Right lobe of liver (tissue), 6 donors: Measurements from ENCODE around the gene SPDYE2B. TPM values are rescaled to one million over a fixed set of nuclear protein-coding genes. Genes with fewer than 3 reads are reported as not detected.
A peak's percentile ranks its signal among the peaks of the same experiment; 100 is the strongest.
"Not testable (repeated sequence)": the region's sequence is repeated elsewhere in the genome, so short reads cannot be mapped to it uniquely, and the experiment has no call there.

Experiments used
- ATAC-seq, 4 donors: fragments of 200-7000 bp; cut with Tn5 transposase; one replicate each; pipeline ENCODE4 v1.9.1; 2020; ENCODE audit warnings: mild to moderate bottlenecking in 4 of 4, moderate library complexity in 4 of 4
- DNase-seq, 3 donors: peaks; one replicate each; pipeline ENCODE4 v3.0.0-alpha.2; 2020
- H3K27ac ChIP-seq, 3 donors: fragments of 200-600 bp; one replicate each; pipeline ENCODE4 v1.8.0; 2022
- H3K27me3 ChIP-seq, 2 donors: fragments of 200-600 bp; one replicate each; pipeline ENCODE4 v1.8.0; 2022
- H3K36me3 ChIP-seq, 4 donors: fragments of 200-600 bp; sonication (generic) in 1 of 4; one replicate each; pipeline versions ENCODE4 v1.5.1 to v1.8.0; 2017 to 2022; ENCODE audit warnings: control low read depth in 1 of 4
- H3K4me1 ChIP-seq, 4 donors: fragments of 200-600 bp; sonication (generic) in 1 of 4; one replicate each; pipeline versions ENCODE4 v1.5.1 to v1.8.0; 2017 to 2022; ENCODE audit warnings: control low read depth in 1 of 4
- H3K4me3 ChIP-seq, 3 donors: fragments of 200-600 bp; one replicate each; pipeline ENCODE4 v1.8.0; 2022
- H3K9me3 ChIP-seq, 4 donors: fragments of 200-600 bp; sonication (generic) in 1 of 4; one replicate each; pipeline versions ENCODE4 v1.5.1 to v1.8.0; 2017 to 2022; ENCODE audit warnings: control low read depth in 1 of 4
- WGBS: methylation state at CpG from one replicate; pipeline ENCODE4 v1.1.6; 2018; ENCODE audit warnings: low coverage, low lambda C conversion rate; ENCODE audit not compliant: insufficient coverage; ENCODE audit errors: missing lambda C conversion rate; 5-methylcytosine and 5-hydroxymethylcytosine counted together
- intact Hi-C, 2 donors: fragments of 100-400 bp; cut with DNase I; formaldehyde crosslinking; loops; one replicate each; pipeline versions ENCODE4 v1.11.2 to v1.14.1; 2022
- small RNA-seq, 2 experiments: library from RNA; depleted of rRNA; stranded (forward); fragments of <200 nt; gene quantifications; one replicate each; pipeline ENCODE3, GENCODE V24; 2016
- total RNA-seq, 6 experiments: library from RNA; depleted of rRNA in 2 of 6; stranded (reverse); fragments of >200 nt in 2 of 6; fragmentation: NEBNext Ultra II Directional in 3 of 6; extraction: Animal tissue kit (Norgen Biotek cat#: 25700) in 3 of 6; gene quantifications; one replicate each; pipeline versions ENCODE4 v1.1.0 to v1.2.4, GENCODE V29; 2016 to 2023
- donor health status: DM: no; HTN: yes; CAD: no.
- donor health status: DM: no; HTN: no; CAD: no.
- donor health status: DM: no; HTN: no; CAD: no.
- donor health status: DM: no; HTN: yes; CAD: no.
- donor health status: DM: no; HTN: yes; CAD: no.

SPDYE2B gene
- total RNA-seq, 6 experiments from 2014 or later, result not detected

DNA sequence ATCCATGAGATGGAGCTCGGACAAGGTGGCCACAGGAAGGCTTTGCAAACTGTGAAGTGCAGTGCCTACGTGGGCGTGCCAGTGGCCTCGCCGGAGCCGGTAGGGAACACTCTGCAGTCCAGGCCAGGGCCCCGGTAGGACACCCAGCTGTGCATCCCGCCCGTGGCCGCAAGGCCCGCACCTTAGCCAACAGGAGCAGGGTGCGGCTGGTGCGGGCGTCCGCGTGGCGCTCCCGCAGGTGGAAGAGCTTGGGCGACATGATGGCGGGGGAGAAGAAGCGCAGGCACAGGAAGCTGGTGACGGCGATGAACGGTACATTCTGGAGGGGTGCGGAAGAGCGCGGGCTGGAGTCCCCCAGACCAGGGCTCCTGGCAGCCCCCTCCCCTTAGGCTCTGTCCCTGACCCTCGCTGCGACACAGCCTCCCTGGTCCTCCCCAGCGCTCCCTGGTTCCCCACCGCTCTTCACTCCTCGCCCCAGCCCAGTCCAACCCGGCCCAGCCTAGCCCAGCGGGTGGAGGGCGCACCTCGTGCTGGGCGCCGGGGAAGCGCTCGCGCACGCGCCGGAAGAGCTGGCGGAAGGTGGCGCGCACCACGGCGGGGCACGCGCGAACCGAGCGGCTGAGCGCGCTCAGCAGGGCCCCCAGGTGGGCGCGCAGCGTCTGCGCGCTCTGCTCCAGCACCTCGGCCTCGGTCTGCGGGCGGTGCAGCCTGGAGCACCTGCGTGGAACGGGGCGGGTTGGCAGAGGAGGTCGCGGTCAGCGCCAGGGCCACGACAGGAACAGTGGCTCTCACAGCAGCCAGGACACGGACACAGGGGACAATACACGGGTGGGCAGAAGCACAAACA lies 39.5 kb downstream of the SPDYE2B start:
- H3K4me3 ChIP-seq, DNase-seq: not testable (repeated sequence)
- peak; percentile 44 to 57 (median 48) for ATAC-seq

GRCh38 chr7:102690602-102691001 lies 40.5 kb downstream of the SPDYE2B start:
- intact Hi-C loops, H3K27ac ChIP-seq, H3K27me3 ChIP-seq, H3K4me3 ChIP-seq, DNase-seq, H3K4me1 ChIP-seq, ATAC-seq, H3K9me3 ChIP-seq, H3K36me3 ChIP-seq: not testable (repeated sequence)
- no CpG with 5 or more reads among the region's 6 CpGs for WGBS

More for the DNA sequence above, 39.5 kb downstream of the SPDYE2B start:
- intact Hi-C loops, H3K4me1 ChIP-seq, H3K36me3 ChIP-seq, H3K9me3 ChIP-seq, H3K27ac ChIP-seq, H3K27me3 ChIP-seq: not testable (repeated sequence)
- WGBS, result no CpG with 5 or more reads among the region's 74 CpGs

- H3K27ac ChIP-seq, H3K27me3 ChIP-seq, DNase-seq, H3K36me3 ChIP-seq, ATAC-seq, intact Hi-C loops, H3K9me3 ChIP-seq, H3K4me1 ChIP-seq, H3K4me3 ChIP-seq: not testable (repeated sequence)
- WGBS, result 58% methylated on average over 2 of the region's 2 CpGs
Measured at GRCh38 chr7:102694008-102694407, 43.9 kb downstream of the SPDYE2B start.

GRCh38 chr7:102695033-102695552 lies 45.0 kb downstream of the SPDYE2B start:
- H3K4me1 ChIP-seq, H3K27me3 ChIP-seq, H3K4me3 ChIP-seq, ATAC-seq, intact Hi-C loops, H3K27ac ChIP-seq, H3K9me3 ChIP-seq, DNase-seq, H3K36me3 ChIP-seq: not testable (repeated sequence)
- 0% methylated on average over 1 of the region's 3 CpGs for WGBS

GRCh38 chr7:102696009-102696408 lies 45.9 kb downstream of the SPDYE2B start:
- intact Hi-C loops, result not testable (repeated sequence)

DNA sequence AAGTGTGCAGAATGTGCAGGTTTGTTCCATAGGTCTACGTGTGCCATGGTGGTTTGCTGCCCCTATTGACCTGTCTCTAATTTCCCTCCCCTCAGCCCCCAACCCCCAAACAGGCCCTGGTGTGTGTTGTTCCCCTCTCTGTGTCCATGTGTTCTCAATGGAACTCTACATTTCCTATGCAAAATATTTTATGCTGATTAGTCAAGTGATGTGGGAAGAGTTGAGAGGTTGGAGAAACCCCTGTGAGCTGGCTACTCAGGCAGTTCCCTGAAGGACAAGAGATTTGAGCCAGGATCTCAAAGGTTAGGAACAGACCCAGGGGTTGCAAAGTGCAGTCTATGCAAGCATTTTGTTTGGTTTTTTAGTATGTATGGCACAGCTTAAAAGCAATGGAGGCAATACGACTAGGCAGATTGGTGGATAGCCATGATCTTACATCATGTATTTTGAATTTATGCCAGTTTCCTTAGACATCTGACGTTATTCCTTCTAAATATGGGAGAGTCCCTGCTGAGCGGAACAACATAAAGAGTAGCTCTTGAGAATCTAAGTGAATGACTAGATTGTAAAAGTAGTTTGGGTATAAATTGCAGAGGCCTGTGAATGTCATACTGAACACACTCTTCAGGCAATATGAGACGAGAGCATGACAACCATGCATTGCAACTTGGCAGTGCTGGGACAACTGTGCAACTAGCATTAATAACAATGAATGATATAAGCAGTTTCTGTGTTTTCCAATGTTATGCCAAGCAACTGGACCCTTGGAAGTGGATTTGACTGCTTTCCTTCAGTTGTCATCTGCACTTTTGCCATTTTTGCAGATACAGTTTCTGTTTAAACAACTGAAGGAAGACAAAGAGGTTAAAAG lies 47.8 kb downstream of the SPDYE2B start:
- H3K4me1 ChIP-seq, DNase-seq, ATAC-seq, H3K27ac ChIP-seq, H3K27me3 ChIP-seq, H3K36me3 ChIP-seq, H3K4me3 ChIP-seq, H3K9me3 ChIP-seq, intact Hi-C loops: not testable (repeated sequence)
- 70% methylated on average over 3 of the region's 5 CpGs for WGBS

More at GRCh38 chr7:102696009-102696408, 45.9 kb downstream of the SPDYE2B start:
- no CpG with 5 or more reads among the region's 2 CpGs for WGBS
- DNase-seq, H3K4me3 ChIP-seq, H3K27me3 ChIP-seq, H3K36me3 ChIP-seq, ATAC-seq, H3K4me1 ChIP-seq, H3K9me3 ChIP-seq, H3K27ac ChIP-seq: not testable (repeated sequence)

GRCh38 chr7:102698962-102699750 lies 49.0 kb downstream of the SPDYE2B start:
- H3K36me3 ChIP-seq, ATAC-seq, H3K4me3 ChIP-seq, DNase-seq, intact Hi-C loops, H3K4me1 ChIP-seq, H3K27ac ChIP-seq, H3K27me3 ChIP-seq, H3K9me3 ChIP-seq: not testable (repeated sequence)
- 59% methylated on average over 5 of the region's 9 CpGs for WGBS

Small RNAs within 50 kb of the gene (small RNA-seq; reads per million reads assigned to genes)
- 0 reads per million in 2 experiments for gene AC105052.3
- 0 reads per million in 2 experiments for gene UPK3BL1

Other genes starting within 250 kb of the SPDYE2B start
- 1 to 10 TPM; 1.2 to 4.2 (median 2.6) TPM for gene ORAI2, start 216.7 kb upstream of the SPDYE2B start, total RNA-seq
- 10 to 100 TPM in 1 of 6 experiments, 1 to 10 TPM in 5; 3.7 to 11.7 (median 5.6) TPM for gene ALKBH4, start 185.5 kb upstream of the SPDYE2B start, total RNA-seq
- 10 to 100 TPM in 4 of 6 experiments, 1 to 10 TPM in 2; 8.3 to 15.5 (median 12.9) TPM for gene LRWD1, start 185.3 kb upstream of the SPDYE2B start, total RNA-seq
- 10 to 100 TPM; 18.8 to 27.1 (median 20.3) TPM for gene POLR2J, start 171.4 kb upstream of the SPDYE2B start, total RNA-seq
- 1 to 10 TPM; 1.1 to 3.4 (median 2.7) TPM for gene RASA4B, start 132.5 kb upstream of the SPDYE2B start, total RNA-seq
- gene UPK3BL2, start 106.6 kb upstream of the SPDYE2B start, total RNA-seq, result 10 to 100 TPM in 2 of 6 experiments, 1 to 10 TPM in 2, under 1 TPM in 1, not detected in 1; 0.43 to 10.8 (median 7.9) TPM
- under 1 TPM in 2 of 6 experiments, not detected in 4; 0.13 to 0.30 TPM for gene SPDYE2, start 99.1 kb upstream of the SPDYE2B start, total RNA-seq
- 10 to 100 TPM in 4 of 6 experiments, 1 to 10 TPM in 2; 6.3 to 25.3 (median 12.9) TPM for gene POLR2J3, start 77.7 kb upstream of the SPDYE2B start, total RNA-seq
- 10 to 100 TPM in 1 of 6 experiments, 1 to 10 TPM in 5; 1.9 to 10.5 (median 7.2) TPM for gene RASA4, start 33.6 kb upstream of the SPDYE2B start, total RNA-seq
- gene UPK3BL1, start 7.5 kb upstream of the SPDYE2B start, total RNA-seq, result 10 to 100 TPM in 2 of 6 experiments, 1 to 10 TPM in 4; 6.2 to 12.4 (median 8.8) TPM
- 1 to 10 TPM in 4 of 6 experiments, under 1 TPM in 2; 0.25 to 9.5 (median 5.2) TPM for gene POLR2J2, start 21.3 kb downstream of the SPDYE2B start, total RNA-seq
- 10 to 100 TPM in 2 of 6 experiments, 1 to 10 TPM in 4; 6.4 to 13.5 (median 8.4) TPM for gene FAM185A, start 98.7 kb downstream of the SPDYE2B start, total RNA-seq